SIG-M5 treated with dmso at 0.1 percent for 504 hours (cell line): ENCODE measurements around the gene KCNMB1.
A peak's percentile ranks its signal among the peaks of the same experiment; 100 is the strongest.

Experiments
- DNase-seq: peaks from one replicate; lab custom pipeline; 2025; ENCODE audit not compliant: unreplicated experiment; lab: John Stamatoyannopoulos, UW

Gene KCNMB1

GRCh38 chr5:170343177-170343576, 46.0 kb downstream of the KCNMB1 start:
- DNase-seq: no peak

GRCh38 chr5:170342153-170342725, 46.9 kb downstream of the KCNMB1 start:
- no peak for DNase-seq

GRCh38 chr5:170341545-170341944, 47.6 kb downstream of the KCNMB1 start:
- DNase-seq: no peak

DNA sequence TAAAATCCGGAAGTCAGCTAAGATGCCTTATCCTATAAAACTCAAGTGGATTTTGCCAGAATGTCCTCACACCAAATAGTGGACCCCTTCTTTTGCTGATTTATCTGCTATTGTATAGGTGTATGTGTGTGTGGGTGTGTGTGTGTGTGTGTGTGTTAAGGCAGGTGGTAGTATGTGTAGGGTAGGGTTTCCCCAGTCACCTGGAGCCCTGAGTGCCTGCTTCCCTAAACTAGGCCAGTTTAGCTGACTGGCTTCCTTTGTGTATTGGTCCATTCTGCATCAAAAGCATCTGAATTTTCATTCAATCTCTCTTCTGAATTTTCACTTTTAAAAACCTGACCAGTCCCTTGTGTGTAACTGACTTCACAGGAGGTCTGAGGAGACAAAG, 49.4 kb downstream of the KCNMB1 start:
- no peak for DNase-seq

DNA sequence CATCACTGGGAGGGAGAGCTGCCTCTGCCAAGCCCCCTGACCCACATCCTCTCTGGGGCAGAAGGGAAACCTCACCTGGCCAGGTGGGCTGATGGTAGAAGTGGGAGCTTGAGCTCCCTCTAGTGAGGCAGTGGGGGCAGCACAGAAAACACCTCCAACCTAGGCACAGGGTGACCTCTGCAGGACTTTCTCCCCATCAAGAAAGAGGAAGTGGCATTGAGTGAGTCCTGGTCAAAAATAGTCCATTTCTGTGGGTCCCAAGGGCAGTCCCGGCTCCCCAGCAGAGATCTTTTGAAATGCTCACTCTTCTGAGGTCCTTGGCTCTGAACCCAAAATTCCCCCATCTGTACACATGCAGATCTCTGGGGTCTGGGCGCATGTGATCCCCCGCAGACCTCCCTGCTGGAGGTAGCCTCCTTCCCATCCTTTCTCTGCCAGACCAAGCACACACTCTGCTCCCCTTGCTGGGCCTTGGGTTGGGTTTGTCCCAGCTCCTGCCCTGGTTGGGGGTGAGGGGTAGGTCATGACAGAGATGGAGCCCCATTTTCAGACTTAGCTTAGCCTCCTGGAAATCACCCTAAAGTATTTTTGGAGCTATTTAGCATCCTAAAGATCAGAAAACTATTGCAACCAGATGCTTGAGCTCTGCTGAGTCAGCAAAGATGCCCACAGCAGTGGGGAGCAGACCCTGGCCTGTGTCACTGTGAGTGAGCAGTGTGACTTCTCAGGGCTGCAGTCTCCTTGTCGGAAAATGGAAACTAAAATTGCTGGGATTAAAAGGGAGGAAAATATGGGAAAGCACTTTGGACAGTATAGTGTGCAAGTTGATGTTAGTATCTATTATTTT, 50.0 kb downstream of the KCNMB1 start:
- peak; percentile 66 for DNase-seq

DNA sequence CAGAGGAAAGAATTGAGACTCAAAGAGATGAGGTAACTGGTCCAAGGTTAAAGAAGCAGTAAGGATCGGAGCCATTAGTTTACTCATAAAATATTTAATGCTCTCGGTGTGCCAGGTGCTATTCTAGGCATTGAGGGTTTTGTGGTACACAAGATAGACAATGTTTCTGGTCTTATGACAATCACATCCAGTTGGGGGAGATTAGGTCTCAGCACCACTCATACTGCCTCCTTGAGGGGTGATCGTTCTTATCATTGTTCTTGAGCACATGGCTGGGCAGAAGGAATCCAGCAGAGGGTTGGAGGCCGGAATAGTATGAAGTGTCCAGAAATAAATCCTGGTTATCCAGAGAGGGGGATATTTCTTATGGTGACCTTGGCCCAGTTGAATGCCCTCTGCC, 50.9 kb downstream of the KCNMB1 start:
- DNase-seq: no peak

GRCh38 chr5:170337045-170337733, 52.0 kb downstream of the KCNMB1 start:
- DNase-seq: peak; percentile 16

DNA sequence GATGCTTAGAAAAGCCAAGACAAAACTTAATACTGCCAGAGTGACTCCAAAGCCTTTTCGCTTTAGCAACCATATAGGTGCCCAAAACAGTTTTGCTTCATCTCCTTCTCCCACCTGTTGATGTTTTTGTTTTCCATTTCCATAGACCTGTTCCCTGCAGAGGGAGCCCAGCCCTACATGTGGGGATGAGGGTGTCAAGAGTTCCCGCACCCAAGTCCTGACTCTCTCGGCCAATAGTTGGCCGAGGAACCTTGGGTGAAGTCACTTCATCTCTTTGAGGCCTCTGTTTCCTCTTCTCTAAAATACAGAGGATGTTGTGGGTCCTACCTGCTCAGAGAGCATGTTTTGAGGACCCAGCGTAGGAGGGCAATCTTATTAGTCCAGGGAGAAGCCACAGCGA, 53.1 kb downstream of the KCNMB1 start:
- DNase-seq: no peak

GRCh38 chr5:170334626-170335025, 54.5 kb downstream of the KCNMB1 start:
- DNase-seq: no peak

DNA sequence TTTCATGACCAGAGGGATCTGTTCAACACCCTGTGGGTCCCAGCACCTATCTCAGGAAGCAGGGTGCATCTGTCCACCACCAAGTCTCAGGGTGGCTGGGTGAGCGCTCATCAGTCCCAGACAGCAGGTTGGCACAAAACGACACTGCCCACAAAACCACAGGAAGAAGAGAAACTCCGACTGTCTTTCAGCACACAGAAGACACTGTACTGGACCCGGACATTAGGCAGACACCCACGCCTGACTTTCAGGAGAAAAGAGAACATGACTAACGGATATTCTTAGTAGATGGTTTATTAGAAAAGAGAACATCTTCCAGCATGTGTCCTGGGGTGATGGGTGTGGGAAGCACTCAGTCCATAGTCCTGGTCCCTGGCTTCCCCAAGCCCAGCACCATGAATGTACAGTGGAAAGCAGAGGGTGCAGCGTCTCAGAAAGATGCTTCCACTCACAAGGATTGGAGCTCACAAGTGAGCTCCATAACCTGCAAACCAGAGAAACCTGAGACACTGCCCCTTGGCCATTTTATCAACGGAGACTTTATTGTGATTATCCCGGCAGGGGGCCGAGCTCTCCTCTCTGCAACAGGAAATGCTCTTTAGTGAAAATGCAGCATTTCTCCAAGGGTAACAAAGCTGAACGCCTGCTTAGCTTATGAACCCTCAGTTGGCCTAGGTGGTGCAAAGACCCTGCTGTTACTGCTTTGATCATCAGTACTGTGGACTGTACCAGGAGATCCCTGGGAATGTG, 55.8 kb downstream of the KCNMB1 start:
- peak; percentile 91 for DNase-seq

DNA sequence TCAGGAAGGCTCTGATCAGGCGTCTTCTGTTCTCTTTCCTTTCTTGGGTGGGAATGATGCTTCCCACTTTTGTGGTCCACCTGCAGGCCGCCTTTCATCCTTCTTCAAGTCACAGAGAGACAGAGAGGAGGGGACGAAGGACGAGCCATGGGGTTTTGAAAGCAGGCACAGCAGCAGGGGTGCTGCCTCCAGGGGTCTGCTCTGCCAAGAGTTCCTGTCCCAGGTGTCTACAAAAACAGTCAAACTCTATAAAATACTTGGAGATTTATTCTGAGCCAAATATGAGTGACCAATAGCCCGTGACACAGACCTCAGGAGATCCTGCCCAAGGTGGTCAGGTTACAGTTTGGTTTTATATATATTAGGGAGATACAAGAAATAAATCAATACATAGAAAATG, 57.1 kb downstream of the KCNMB1 start:
- DNase-seq: no peak

DNA sequence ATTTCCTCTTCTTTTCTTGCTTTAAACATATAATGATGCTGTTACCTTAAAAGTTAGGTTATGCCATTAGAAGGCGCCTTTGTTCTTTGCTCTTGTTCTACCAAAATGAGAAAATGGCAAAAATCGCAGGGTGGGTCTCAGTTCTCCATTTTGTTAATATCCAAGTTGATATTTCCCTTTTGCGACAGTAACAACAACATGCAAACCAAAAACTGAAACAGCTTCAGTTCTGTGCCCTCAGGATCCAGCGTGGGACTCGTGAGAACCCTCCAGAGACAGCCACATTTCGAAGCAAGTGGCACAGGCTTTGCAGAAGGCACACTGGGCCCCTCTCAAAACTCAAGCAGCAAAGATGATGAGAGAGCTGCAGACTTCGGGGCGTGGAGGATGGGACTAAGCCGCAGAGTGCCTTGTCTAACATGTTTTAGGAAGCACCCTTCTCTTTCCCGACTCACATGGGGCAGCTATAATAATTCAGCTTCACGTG, 58.6 kb downstream of the KCNMB1 start:
- peak; percentile 73 for DNase-seq

GRCh38 chr5:170329524-170329923, 59.6 kb downstream of the KCNMB1 start:
- no peak for DNase-seq

DNA sequence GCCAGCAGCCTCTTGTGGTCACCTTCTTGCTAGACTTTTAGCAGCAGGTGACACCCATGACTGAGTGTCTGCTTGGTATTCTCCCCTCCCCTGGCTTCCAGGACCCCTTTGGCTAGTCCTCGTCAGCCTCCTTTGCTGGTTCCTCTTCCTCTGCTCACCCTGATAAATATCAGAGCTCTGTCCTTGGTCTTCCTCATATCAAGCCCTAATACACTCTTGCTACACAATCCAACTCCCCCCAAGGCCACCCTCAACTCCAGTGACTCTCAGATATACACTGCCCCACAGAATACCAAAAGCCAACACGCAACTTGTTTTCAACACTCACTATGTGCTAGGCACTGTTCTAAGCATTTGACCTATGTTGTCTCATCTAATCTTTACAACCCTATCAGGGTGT, 61.3 kb downstream of the KCNMB1 start:
- no peak for DNase-seq

GRCh38 chr5:170327168-170327567, 62.0 kb downstream of the KCNMB1 start:
- no peak for DNase-seq
